ENCODE measurements around the gene MYBL2.

Gene MYBL2

GRCh38 chr20:43669332-43669731 lies 2.4 kb downstream of the MYBL2 start:
- H3K27ac ChIP-seq = no peak overlapping the region
- TF ChIP-seq ZFX (IDR thresholded peaks at IDR 0.05; ENCODE audit: borderline replicate concordance) = no peak
- no peak for TF ChIP-seq CTCF (IDR thresholded peaks at IDR 0.05)

GRCh38 chr20:43670423-43670822 lies 3.5 kb downstream of the MYBL2 start:
- no peak overlapping the region for H3K27ac ChIP-seq
- no peak for TF ChIP-seq CTCF (IDR thresholded peaks at IDR 0.05)
- no peak for TF ChIP-seq ZFX (IDR thresholded peaks at IDR 0.05; ENCODE audit: borderline replicate concordance)

GRCh38 chr20:43676368-43676767 lies 9.5 kb downstream of the MYBL2 start:
- H3K27ac ChIP-seq = no peak overlapping the region
- TF ChIP-seq CTCF (IDR thresholded peaks at IDR 0.05) = no peak
- no peak for TF ChIP-seq ZFX (IDR thresholded peaks at IDR 0.05; ENCODE audit: borderline replicate concordance)

- H3K27ac ChIP-seq = no peak overlapping the region
- TF ChIP-seq CTCF (IDR thresholded peaks at IDR 0.05) (no peak), ZFX (IDR thresholded peaks at IDR 0.05; ENCODE audit: borderline replicate concordance) (no peak)
These were observed 14.1 kb downstream of the MYBL2 start for GRCh38 chr20:43680981-43681380.

- no peak for TF ChIP-seq CTCF (IDR thresholded peaks at IDR 0.05)
- no peak for TF ChIP-seq ZFX (IDR thresholded peaks at IDR 0.05; ENCODE audit: borderline replicate concordance)
- H3K27ac ChIP-seq = no peak overlapping the region
These were observed 14.6 kb downstream of the MYBL2 start for GRCh38 chr20:43681468-43681942.

GRCh38 chr20:43681991-43682410 lies 15.1 kb downstream of the MYBL2 start:
- H3K27ac ChIP-seq = no peak overlapping the region
- TF ChIP-seq ZFX (IDR thresholded peaks at IDR 0.05; ENCODE audit: borderline replicate concordance) (no peak), CTCF (IDR thresholded peaks at IDR 0.05) (no peak)

GRCh38 chr20:43682446-43682845 lies 15.5 kb downstream of the MYBL2 start:
- H3K27ac ChIP-seq = no peak overlapping the region
- TF ChIP-seq ZFX (IDR thresholded peaks at IDR 0.05; ENCODE audit: borderline replicate concordance) = no peak
- TF ChIP-seq CTCF (IDR thresholded peaks at IDR 0.05) = no peak

Measured in 22Rv1 (cell line).